GM18951 (cell line): ENCODE measurements around the gene PCK1.

ENCODE experiments used
- POLR2A ChIP-seq: IDR thresholded peaks from 4 replicates; pipeline ENCODE4 v1.6.1; 2011; ENCODE audit warnings: mild to moderate bottlenecking; ENCODE audit not compliant: insufficient read length, insufficient read depth; ENCODE audit errors: extremely low read depth
- in situ Hi-C: fragments of 300-500 bp; cut with MboI; formaldehyde crosslinking; loops from one replicate; pipeline ENCODE4 v1.12.0; 2022; ENCODE audit warnings: low sequenced_read_pairs, mixed read lengths, inconsistent platforms; ENCODE audit not compliant: unreplicated experiment

PCK1 gene

DNA sequence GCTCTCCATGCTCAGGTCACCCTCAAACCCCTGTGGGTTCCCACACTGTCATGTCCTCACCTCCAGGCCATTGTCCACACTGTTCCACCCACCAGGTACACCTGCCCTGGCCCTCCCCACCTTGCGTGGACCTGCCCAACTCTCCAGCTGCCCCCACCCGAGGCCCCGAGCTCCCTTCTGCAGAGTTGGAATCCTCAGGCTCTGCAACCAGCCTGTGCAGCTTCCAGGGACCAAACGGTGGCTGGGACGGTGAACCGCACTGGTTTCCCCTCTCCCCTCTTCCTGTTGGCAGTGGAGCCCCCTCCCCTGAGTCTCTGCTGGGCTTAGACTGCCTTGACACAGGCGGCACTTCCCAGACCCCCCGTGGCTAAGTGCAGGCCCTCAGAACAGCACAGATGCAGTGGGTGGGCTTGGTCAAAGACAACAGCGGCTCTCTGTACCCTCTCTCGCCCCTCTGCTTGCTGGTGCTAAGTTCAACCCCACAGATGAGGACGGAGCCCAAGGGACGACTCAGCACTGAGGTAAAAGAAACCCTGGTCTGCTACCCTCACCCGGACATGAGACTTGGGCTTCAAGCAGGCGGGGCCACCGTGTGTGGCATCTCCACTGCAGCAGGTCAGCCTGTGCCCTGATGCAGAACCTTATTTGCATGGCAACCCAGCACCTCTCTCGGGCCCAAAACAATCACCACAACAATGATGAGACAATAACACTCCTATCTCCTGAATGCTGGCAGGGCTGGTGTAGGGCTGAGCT is 48.4 kb downstream of the PCK1 start:
- no peak for TF ChIP-seq POLR2A
- in situ Hi-C loops: loop anchor here (10.0 kb wide), 1 partner anchor 576 kb away; no protein-coding TSS in a partner anchor

- in situ Hi-C loops: loop anchor here (10.0 kb wide), 1 partner anchor 575 kb away; no protein-coding TSS in a partner anchor
- TF ChIP-seq POLR2A: no peak
Observed at GRCh38 chr20:57609842-57610167, 48.9 kb downstream of the PCK1 start.

- no peak for TF ChIP-seq POLR2A
- in situ Hi-C loops: no loop called here
Observed at GRCh38 chr20:57610261-57610952, 49.5 kb downstream of the PCK1 start.

DNA sequence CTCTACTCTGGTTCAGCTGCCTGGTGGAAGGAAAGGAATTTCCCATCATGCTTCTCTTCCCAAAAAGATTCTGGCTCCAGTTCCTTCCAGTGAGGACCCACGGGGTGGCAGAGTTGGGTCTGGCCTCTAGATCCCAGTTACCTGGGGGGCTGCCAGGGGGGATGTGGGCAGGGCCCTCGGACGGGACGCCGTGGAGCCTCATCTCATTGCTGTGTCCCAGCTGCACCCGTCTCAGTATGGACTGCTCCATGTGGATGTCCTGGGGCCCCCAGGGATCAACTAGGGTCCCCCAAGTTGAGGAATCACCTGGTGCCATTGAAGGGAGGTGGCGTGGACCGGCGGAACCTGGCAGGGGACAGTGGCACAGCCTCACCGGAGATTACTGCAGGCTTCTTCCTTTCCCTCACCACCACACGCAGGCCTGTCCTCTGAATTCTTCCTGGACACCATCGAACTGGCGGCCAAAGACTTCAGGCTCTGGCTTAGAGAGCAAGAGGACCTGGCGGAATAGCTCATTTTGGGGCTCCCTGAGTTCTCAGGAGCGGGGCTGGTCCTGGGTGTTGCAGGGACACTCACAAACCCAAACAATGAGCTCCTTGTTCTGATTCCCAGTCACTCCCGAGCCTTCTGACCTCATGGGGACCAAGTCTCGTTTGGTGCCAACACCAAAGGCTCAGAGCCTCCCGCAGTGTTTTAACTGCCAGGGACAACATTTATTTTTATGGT is 50.8 kb downstream of the PCK1 start:
- in situ Hi-C loops: no loop called here
- TF ChIP-seq POLR2A: no peak

- in situ Hi-C loops: no loop called here
- TF ChIP-seq POLR2A: no peak
Observed at GRCh38 chr20:57612436-57612835, 51.5 kb downstream of the PCK1 start.

DNA sequence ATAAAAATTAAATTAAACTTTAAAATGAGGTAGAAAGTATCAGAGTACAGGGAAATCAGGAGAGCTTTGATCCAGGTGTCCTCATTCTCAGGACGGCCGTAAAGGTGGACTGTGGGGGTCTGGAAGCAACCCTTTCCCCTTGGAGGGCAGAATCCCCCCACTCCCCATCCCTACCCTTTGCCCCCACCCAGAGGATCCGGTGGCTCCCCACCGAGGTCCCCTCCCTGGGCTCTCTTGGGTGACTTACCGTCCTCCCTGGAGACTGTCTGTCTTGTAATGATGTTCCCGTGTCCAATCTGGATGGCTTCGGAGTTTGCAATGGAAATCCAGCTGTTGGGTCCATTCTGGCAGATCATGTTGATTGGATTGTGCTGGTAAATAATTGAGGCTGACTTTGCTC is 52.0 kb downstream of the PCK1 start:
- in situ Hi-C loops: no loop called here
- no peak for TF ChIP-seq POLR2A

DNA sequence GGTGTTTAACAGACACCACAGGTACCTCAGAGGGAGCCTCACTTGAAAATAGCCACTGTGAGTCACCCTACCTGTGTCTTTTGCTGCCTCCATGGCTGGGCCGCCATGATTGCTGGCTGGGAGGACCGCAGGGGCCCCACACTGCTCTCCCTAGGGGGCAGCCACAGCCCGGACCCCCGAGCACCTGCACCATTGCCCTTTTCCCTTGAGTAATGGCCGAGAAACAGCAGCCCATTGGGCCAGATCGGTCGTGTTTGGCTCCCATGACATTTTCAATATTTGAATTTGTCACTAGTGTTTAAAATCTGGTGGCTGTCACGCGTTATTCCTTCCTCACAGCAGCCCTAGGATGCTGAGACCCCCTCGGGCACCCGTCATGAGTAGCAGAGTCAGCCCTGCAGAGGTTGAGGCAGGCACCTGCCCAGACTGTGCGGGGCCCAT is 52.6 kb downstream of the PCK1 start:
- no peak for TF ChIP-seq POLR2A
- in situ Hi-C loops: no loop called here

DNA sequence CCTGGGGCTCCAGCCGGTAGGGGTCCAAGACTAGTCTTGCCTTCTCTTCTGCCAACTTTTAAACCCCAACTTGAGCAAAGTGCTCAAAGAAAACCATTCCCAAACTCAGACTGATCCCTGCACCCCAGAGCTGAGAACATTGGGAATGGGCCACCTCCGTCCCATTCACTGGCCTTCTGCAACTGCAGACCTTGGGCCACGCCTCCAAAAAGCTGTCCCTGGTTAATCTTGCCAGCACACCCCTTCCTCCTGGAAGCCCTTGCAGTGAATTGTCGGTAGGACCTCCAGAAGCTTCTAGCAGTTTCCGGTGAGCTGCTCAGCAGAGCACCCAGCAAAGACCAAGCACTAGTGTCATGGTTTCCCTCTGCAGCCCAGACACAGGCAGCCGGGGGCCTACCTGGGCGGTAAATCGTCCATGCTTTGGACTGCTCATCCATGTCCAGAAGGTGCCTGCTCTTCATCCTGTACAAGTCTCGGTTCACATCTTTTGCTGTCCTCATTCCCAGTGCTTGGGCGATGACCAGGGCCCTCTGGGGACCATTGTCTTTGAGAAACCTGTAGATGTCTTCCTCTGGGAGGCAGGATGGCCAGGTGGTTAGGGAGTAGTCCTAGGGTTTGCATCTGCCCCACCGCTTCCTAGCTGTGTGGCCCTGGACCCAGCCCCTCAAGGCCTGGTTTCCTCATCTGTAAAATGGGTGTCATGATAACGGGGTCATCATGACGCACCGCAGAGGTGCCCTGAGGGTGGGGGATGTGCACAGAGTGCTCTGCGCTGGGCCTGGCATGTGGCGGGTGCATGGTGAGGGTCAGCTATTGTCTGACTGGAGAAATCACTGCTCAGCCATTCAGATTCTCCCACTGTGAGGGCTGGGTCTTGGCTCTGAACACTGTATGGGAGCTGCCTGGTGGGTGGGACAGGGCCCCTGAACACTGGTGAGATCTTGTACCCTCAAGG is 53.9 kb downstream of the PCK1 start:
- in situ Hi-C loops: no loop called here
- no peak for TF ChIP-seq POLR2A

DNA sequence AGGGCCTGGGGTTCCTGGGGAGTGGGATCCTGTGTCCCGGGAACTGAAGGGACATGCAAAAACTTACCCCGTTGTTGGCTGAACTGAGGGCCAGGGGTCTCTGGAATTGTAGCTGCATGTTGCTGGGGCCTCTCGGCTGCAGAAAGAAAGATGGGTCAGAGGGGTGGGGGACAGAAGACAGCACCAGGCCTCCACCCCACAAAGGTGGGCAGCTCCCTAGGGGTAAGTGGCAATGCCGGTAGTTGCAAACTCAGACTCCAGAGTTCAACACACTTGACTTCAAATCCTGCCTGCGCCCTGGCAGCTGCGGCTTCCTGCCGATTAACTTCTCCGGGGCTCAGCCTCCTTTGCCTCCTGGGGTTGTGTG is 54.5 kb downstream of the PCK1 start:
- in situ Hi-C loops: no loop called here
- no peak for TF ChIP-seq POLR2A

DNA sequence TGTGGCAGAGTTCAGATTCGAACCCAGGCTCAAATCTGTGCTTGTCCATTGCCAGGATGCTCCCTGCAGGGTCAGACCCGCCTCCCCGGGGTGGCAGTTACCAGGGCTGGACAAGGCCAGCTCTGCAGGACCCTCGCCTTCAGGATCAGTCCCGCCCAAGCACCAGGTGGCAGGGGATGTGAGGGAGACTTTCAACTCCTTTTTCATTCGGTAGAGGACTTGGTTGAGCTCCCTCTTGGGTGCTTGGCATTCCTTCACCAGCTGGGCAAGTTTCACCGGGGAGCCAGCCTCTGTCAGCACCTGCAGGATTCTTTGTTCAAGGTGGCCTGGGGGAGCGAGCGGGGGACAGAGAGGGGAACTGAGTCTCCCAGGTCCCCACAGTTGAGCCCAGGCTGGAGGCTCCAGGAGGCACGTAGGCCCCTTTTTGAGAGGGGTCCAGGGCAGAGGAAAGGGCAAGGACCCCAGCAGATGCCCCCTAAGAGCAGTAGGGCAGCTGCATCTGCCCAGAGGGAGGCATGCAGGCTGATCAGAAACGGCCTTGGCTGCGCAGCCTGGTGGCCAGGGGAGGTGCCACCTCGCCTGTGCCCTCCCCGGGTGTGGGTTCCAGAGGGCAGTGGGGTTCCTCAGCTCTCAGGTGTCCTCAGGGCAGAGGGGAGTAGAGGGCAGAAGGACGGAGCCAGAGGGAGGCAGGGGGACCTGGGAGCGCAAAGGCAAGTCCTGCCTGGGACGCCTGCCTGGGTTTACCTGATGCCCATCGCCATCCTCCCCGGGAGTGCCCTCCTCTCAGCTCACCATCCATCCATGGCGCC is 55.4 kb downstream of the PCK1 start:
- no peak for TF ChIP-seq POLR2A
- in situ Hi-C loops: no loop called here

- in situ Hi-C loops: no loop called here
- TF ChIP-seq POLR2A: no peak
Observed at GRCh38 chr20:57617079-57617795, 56.3 kb downstream of the PCK1 start.
